ENCODE data around the gene GLG1. TPM values are rescaled to one million over a fixed set of nuclear protein-coding genes. Genes with fewer than 3 reads are reported as not detected.
A peak's percentile ranks its signal among the peaks of the same experiment; 100 is the strongest.

GLG1 gene
- total RNA-seq, 4 donors from 2014 or later = 77.0 to 154 (median 127) TPM

DNA sequence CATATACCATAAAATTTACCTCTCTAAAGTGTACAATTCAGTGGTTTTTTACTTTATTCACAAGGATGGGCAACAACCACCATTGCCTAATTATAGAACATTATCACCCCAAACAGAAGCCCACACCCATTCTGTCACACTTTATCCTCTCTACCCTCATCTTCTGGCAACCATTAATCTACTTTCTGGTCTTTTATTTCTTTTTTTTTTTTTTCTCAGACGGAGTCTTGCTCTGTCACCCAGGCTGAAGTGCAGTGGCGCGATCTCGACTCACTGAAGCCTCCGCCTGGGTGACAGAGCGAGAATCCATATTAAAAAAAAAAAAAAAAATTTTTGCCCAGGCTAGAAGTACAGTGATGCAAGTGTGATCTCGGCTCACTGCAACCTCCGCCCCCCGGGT is 95.0 kb downstream of the GLG1 start:
- peaks cover 0 to 7% (median 0%) of the 10 kb centered on the region in 4 donors for H3K36me3 ChIP-seq
- no peaks in the 10 kb centered on the region for H3K9me3 ChIP-seq
- 87 to 90% methylated on average over 2 to 9 of the region's 9 CpGs for WGBS, 2 donors (ENCODE audit: low coverage in 1 of 2)
- H3K4me1 ChIP-seq = no peaks in the 10 kb centered on the region
- TF ChIP-seq, protein P1, sequence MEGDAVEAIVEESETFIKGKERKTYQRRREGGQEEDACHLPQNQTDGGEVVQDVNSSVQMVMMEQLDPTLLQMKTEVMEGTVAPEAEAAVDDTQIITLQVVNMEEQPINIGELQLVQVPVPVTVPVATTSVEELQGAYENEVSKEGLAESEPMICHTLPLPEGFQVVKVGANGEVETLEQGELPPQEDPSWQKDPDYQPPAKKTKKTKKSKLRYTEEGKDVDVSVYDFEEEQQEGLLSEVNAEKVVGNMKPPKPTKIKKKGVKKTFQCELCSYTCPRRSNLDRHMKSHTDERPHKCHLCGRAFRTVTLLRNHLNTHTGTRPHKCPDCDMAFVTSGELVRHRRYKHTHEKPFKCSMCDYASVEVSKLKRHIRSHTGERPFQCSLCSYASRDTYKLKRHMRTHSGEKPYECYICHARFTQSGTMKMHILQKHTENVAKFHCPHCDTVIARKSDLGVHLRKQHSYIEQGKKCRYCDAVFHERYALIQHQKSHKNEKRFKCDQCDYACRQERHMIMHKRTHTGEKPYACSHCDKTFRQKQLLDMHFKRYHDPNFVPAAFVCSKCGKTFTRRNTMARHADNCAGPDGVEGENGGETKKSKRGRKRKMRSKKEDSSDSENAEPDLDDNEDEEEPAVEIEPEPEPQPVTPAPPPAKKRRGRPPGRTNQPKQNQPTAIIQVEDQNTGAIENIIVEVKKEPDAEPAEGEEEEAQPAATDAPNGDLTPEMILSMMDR (IDR thresholded peaks at IDR 0.05) = no peak
- TF ChIP-seq POLR2AphosphoS5 (IDR thresholded peaks at IDR 0.05) (no peak), POLR2A (IDR thresholded peaks at IDR 0.05) (no peak), EP300 (IDR thresholded peaks at IDR 0.05; ENCODE audit: low read depth) (no peak)
- H3K4me3 ChIP-seq = no peak overlapping the region
- no peak for DNase-seq
- no peaks in the 10 kb centered on the region for H3K27me3 ChIP-seq
- no peak overlapping the region for H3K27ac ChIP-seq
- intact Hi-C loops (cut with DNase I; ENCODE audit: low total_unique reads) (no loop called here), in situ Hi-C loops (cut with MboI; ENCODE audit: low pct_ligation_motif_present in 1 of 4, low pct_unique_long_range_greater_than_20kb in 1 of 4, low sequenced_read_pairs in 3 of 4) (no loop called here)

DNA sequence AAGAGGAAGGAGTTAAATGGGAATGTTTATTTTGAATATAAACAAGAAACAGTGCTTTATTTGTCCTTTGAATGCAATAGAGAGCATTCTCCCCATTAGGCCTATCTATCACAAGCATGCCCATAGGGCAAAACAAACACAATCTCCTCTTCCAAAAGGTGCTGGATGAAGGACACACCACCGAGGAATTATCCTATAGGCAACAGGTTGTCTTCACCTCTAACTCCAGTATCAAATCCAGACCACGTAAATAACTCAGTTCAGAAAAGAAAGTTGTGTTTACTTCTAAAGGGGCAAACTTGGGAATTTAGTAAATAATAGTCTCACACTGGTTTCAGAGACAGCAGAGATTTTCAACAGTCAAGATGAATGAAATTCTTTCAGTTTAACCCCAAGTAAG is 101.9 kb downstream of the GLG1 start:
- Histone ChIP-seq H3K27ac (no peak overlapping the region), H3K36me3 (peaks cover 0 to 14% (median 0%) of the 10 kb centered on the region in 4 donors), H3K27me3 (no peaks in the 10 kb centered on the region), H3K4me1 (no peaks in the 10 kb centered on the region), H3K4me3 (no peak overlapping the region), H3K9me3 (no peaks in the 10 kb centered on the region)
- in situ Hi-C loops (cut with MboI; ENCODE audit: low pct_ligation_motif_present in 1 of 4, low pct_unique_long_range_greater_than_20kb in 1 of 4, low sequenced_read_pairs in 3 of 4) (no loop called here), intact Hi-C loops (cut with DNase I; ENCODE audit: low total_unique reads) (no loop called here)
- no peak for TF ChIP-seq POLR2A (IDR thresholded peaks at IDR 0.05)
- TF ChIP-seq, protein P1 (IDR thresholded peaks at IDR 0.05) = no peak
- 88% methylated on average over 2 of the region's 2 CpGs; no CpG with 5 or more reads in 1 of the 2 donors for WGBS, 2 donors (ENCODE audit: low coverage in 1 of 2)
- DNase-seq = no peak

DNA sequence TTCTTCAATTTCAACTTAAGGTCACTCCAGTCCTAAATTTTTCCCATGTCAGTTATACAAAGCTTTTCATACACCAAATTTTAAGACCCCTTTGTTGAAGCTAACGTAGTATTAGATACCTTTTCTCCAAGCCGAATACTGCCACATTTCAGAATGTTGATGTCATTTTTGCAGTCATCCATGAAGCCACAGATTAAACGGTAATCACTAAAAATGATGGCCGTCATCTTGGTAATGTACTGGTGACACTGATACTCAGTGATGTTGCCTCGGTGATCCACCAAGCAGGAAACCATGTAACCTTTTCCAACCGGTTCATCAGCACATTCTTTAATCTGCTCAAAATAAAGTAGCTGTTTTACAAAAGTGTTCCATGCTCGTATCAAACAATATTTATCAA is 103.5 kb downstream of the GLG1 start:
- TF ChIP-seq POLR2AphosphoS5 (IDR thresholded peaks at IDR 0.05) (no peak), EP300 (IDR thresholded peaks at IDR 0.05; ENCODE audit: low read depth) (no peak), POLR2A (IDR thresholded peaks at IDR 0.05) (no peak)
- TF ChIP-seq, protein P1 (IDR thresholded peaks at IDR 0.05) = no peak
- H3K36me3 ChIP-seq = peaks cover 0 to 11% (median 0%) of the 10 kb centered on the region in 4 donors
- H3K9me3 ChIP-seq = no peaks in the 10 kb centered on the region
- WGBS, 2 donors (ENCODE audit: low coverage in 1 of 2) = 86 to 93% methylated on average over 6 to 7 of the region's 7 CpGs
- H3K4me3 ChIP-seq = no peak overlapping the region
- no peak for DNase-seq
- intact Hi-C loops (cut with DNase I; ENCODE audit: low total_unique reads) = no loop called here
- H3K4me1 ChIP-seq = no peaks in the 10 kb centered on the region
- in situ Hi-C loops (cut with MboI; ENCODE audit: low pct_ligation_motif_present in 1 of 4, low pct_unique_long_range_greater_than_20kb in 1 of 4, low sequenced_read_pairs in 3 of 4) = no loop called here
- no peak overlapping the region for H3K27ac ChIP-seq
- H3K27me3 ChIP-seq = no peaks in the 10 kb centered on the region

DNA sequence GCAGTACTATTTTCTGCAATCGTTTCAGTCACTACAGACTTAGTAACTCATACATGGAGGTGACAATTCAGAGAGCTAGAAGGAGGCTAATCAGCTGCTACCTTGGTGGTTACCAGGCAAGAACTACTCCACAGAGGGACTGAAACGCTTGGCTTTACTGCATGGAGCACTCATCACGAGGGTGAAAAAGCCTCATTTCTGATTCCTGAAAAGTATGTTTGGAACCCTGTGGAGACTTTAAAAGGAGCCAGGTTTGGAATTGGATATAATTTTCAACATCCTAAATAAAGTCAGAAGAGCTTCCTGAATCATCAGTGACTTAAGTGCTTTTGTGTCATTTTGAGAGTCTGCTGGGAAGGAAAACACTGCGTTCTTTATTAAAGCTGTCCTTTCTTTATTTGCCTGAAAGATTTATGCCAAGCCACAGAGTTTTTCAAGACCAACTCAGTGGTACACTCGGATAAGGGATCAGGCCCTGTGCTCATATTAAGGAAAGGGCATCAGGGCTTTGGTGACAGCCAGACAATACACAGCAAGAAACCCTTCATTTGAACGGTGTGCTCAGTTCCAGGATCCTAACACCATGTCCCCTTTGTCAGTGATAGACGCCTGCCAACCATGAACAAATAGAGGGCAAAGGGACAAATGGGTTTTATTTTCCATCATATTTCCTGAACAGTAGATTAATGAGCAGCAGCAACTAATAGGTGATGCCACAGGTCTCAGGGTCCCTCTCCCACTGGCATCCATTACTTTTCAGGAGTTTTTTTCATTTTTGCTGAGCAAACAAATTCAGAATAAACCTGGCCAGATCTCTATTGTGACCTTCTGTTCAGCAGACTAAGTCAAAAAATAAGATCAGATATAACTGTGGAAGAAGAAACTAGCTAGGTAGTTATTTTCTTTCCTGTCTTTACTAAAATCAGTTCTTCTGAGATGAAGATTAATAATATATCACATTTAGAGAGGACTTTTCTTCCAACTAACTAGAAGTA is 105.1 kb downstream of the GLG1 start:
- no peak for DNase-seq
- Histone ChIP-seq H3K27ac (peak overlapping the region in 1 of 4 donors; percentile 16), H3K36me3 (peaks cover 0 to 7% (median 0%) of the 10 kb centered on the region in 4 donors), H3K27me3 (no peaks in the 10 kb centered on the region), H3K9me3 (no peaks in the 10 kb centered on the region), H3K4me3 (no peak overlapping the region), H3K4me1 (no peaks in the 10 kb centered on the region)
- intact Hi-C loops (cut with DNase I; ENCODE audit: low total_unique reads) (no loop called here), in situ Hi-C loops (cut with MboI; ENCODE audit: low pct_ligation_motif_present in 1 of 4, low pct_unique_long_range_greater_than_20kb in 1 of 4, low sequenced_read_pairs in 3 of 4) (no loop called here)
- TF ChIP-seq POLR2AphosphoS5 (IDR thresholded peaks at IDR 0.05) = no peak
- no peak for TF ChIP-seq POLR2A (IDR thresholded peaks at IDR 0.05)
- TF ChIP-seq, protein P1 (IDR thresholded peaks at IDR 0.05) = no peak
- TF ChIP-seq EP300 (IDR thresholded peaks at IDR 0.05; ENCODE audit: low read depth) = no peak
- WGBS, 2 donors (ENCODE audit: low coverage in 1 of 2) = 68 to 86% methylated on average over 4 to 7 of the region's 7 CpGs

Measured in transverse colon (tissue), 4 donors.